Right ventricle myocardium inferior (tissue), 1 donor: ENCODE measurements around the gene PWP2. TPM values are rescaled to one million over a fixed set of nuclear protein-coding genes. Genes with fewer than 3 reads are reported as not detected.
"Not testable (repeated sequence)": the region's sequence is repeated elsewhere in the genome, so short reads cannot be mapped to it uniquely, and the experiment has no call there.

Experiments
- ATAC-seq: fragments of 200-7000 bp; cut with Tn5 transposase; one replicate; pipeline ENCODE4 v1.9.1; 2020; ENCODE audit warnings: mild to moderate bottlenecking, moderate library complexity
- DNase-seq: peaks from one replicate; pipeline ENCODE4 v3.0.0; 2021; ENCODE audit errors: missing footprints
- intact Hi-C: fragments of 100-400 bp; cut with DNase I; formaldehyde crosslinking; loops from one replicate; pipeline ENCODE4 v1.11.0; 2022
- total RNA-seq: library from RNA; stranded (reverse); fragmentation: NEBNext Ultra II Directional; extraction: Animal tissue kit (Norgen Biotek cat#: 25700); gene quantifications from one replicate; pipeline ENCODE4 v1.2.1, GENCODE V29; 2021
- donor health status: DM: no; HTN: yes; CAD: no; lungs with severe emphysema.

Gene PWP2
- total RNA-seq, 1 donor from 2014 or later = 8.1 TPM

DNA sequence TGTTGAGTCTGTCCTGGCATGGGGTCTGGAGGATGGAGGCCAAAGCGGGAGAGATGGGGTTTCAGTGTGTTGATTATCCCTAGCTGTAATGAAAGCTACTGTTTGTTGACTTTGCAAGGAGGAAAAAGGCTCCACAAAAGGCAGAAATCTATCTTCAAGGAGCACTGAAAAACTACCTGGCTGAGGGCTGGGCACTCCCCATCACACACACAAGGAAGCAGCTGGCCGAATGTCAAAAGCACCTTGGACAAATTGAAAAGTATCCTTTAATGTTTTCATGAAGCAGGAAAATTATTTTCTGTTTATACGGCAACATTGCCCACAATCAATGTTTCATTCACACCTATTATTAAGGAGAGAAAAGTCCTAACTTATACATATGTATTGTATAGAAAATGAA is 27.8 kb upstream of the PWP2 start:
- intact Hi-C loops = no loop called here
- DNase-seq = no peak
- no peak for ATAC-seq

DNA sequence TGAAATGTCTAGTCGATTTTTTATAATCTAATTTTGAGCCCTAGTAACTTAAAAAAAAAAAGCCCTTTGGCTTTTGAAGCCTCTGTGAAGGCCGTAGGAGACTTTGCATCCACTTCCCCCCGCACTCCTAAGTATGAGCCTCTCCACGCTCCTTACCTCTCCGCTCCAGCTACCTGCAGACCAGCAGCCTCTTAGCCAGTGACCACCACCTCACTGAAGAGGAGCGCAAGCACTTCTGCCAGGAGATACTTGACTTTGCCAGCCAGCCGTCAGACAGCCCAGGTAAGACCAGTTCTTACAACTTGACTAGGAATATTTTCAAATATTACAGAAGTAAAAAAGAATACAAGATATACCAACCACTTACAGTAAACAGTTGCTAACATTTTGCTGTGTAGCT is 27.4 kb upstream of the PWP2 start:
- no peak for DNase-seq
- intact Hi-C loops = loop anchor here (5.0 kb wide), 1 partner anchor 103 kb away; no protein-coding TSS in a partner anchor
- no peak for ATAC-seq

DNA sequence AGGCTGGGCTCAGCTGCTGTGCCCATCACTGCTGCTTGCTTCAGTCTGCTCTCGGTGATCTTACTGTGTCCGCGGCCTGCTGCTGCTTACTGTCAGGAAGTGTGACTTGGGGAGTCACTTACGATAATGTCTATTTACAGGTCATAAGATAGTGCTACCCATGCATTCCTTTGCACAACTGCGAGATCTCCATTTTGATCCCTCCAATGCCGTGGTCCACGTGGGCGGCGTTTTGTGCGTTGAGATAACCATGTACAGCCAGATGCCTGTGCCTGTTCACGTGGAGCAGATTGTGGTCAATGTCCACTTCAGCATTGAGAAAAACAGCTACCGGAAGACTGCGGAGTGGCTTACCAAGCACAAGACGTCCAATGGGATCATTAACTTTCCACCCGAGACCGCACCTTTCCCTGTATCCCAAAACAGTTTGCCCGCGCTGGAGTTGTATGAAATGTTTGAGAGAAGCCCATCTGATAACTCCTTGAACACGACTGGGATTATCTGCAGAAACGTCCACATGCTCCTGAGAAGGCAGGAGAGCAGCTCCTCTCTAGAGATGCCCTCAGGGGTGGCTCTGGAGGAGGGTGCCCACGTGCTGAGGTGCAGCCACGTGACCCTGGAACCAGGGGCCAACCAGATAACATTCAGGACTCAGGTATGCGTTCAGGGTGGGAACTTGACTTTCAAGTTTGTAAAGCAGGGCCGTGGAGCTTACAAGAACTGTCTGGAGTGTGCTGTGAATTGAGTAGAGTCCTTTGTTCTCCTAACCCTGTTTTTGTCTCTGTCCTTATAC is 24.4 kb upstream of the PWP2 start:
- ATAC-seq (no peak), DNase-seq (no peak)
- intact Hi-C loops = loop anchor here (5.0 kb wide), 1 partner anchor 106 kb away; no protein-coding TSS in a partner anchor

DNA sequence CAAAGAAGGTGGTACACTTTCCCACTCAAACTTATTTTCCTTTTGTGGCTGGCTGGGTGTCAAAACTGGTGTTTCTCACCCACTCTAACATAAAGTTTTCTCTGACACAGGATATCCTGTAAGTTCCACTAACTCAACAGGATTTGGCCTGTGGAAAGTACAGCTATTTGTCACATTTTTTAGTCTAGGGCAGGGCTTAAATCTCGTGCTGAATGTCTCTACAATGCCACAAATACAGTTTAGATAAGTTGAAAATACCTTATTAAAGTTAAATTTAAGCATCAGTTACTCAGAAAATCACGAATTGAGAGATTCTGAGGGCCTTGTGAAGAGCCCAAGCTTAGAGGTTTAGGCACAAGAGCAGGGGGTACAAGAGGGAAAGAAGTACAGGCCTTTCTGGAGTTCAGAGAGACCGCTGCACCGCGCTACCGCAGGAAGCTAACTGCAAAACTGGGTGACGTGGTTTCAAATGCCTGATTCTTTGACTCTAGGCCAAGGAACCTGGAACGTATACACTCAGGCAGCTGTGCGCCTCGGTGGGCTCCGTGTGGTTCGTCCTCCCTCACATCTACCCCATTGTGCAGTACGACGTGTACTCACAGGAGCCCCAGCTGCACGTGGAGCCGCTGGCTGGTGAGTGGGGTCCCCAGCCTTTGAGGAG is 23.4 kb upstream of the PWP2 start:
- DNase-seq (no peak), ATAC-seq (no peak)
- intact Hi-C loops = loop anchor here (5.0 kb wide), 1 partner anchor 106 kb away; no protein-coding TSS in a partner anchor

DNA sequence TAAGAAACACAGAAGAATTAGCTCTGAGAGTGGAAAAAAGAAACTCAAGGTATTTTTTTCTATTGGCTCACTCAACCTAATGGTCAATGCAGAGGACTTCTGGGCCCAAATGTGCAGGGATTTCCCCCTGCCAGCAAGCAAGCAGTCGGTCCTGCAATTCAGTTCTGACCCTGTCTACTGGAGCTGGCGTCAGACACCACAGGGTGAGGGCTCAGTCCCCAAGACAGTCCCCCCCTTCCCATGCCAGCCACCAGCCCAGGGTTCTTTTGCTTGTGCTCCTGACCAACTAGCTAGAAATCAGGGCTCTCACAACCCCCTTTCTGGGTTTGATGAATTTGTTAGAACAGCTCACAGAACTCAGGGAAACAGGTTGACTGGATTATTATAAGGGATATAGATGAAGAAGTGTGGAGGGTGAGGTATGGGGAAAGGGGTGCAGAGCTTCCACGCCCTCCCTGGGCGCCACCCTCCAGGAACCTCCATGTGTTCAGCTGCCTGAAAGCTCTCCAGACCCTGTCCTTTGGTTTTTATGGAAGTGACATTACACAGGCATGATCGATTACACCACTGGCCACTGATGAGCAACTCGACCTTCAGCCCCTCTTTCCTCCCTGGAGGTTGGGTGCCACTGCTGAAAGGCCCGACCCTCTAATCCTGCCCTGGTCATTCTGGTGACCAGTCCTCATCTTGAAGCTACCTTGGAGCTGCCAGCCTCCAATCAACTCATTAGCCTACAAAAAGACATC is 22.5 kb upstream of the PWP2 start:
- ATAC-seq (no peak), DNase-seq (no peak)
- intact Hi-C loops = loop anchor here (5.0 kb wide), 1 partner anchor 107 kb away; no protein-coding TSS in a partner anchor

DNA sequence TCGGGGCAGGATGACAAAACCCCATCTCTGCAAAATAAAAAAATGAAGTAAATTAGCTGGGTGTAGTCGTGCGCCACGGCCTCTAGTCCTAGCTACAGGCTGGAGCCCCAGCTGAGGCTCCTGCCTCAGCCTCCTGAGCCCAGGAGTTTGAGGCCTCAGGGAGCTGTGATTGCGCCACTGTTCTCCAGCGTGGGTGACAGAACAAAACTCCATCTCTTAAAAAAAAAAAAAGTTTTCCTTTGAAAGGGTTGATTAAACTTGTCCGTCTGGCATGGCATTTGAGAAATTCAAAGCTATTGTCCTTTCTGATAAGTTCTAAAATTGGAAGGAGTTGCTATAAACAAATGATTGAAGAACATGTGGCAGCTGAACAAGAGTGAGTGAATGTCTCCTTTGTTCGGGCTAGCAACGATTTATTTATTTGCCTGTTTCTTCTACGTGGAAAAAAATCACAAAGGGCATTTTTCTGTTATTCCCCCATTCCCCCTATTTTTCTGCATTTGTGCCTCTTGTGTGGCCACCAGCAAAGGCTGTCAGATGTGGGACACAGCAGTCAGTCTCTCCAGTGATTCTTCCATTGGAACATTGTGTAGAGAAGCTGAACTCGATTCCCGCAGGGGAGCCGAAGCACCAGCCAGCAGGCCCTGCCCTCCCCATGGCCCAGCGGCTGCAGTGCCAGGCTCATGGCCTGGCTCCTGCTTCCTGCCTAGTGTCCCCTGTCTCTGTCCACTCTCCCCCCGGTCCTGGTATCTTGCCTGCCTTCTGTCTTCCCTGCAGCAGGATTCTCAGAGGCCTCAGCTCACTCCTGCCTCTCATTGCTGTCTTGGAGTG is 21.5 kb upstream of the PWP2 start:
- peak; percentile 69 for ATAC-seq
- intact Hi-C loops = no loop called here
- no peak for DNase-seq

DNA sequence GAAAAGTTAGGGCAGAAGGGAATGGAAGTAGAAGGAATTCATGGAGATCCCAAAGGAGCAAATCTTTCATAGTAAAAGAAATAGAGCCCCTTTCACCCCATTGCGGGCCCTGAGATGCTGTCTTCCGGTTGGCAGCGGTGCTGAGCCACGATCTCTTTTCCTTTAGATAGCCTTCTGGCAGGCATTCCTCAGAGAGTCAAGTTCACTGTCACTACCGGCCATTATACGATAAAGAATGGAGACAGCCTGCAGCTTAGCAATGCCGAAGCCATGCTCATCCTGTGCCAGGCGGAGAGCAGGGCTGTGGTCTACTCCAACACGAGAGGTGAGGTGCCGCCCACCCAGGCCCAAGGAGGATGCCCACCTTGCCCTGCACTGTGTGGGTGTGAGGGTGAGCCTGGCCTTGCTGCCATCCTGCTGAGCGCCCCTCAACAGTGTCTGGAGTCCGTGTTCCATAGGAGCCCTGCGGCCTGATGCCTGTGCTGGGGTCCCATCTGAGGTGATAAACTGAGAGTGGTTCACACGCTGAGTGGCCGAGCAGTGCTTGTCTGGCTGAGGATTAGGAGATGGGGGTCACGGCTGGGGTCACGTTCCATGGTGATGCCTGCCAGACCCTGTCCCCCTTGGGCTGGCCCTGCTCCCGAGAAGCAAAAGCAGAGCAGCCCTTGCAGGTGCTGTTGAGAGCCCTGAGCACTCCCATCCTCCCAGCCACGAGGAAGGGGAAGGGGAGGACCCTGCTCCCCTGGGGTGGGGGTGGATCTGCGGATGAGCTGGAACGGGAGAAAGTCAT is 20.4 kb upstream of the PWP2 start:
- no peak for DNase-seq
- intact Hi-C loops = no loop called here
- ATAC-seq = no peak

DNA sequence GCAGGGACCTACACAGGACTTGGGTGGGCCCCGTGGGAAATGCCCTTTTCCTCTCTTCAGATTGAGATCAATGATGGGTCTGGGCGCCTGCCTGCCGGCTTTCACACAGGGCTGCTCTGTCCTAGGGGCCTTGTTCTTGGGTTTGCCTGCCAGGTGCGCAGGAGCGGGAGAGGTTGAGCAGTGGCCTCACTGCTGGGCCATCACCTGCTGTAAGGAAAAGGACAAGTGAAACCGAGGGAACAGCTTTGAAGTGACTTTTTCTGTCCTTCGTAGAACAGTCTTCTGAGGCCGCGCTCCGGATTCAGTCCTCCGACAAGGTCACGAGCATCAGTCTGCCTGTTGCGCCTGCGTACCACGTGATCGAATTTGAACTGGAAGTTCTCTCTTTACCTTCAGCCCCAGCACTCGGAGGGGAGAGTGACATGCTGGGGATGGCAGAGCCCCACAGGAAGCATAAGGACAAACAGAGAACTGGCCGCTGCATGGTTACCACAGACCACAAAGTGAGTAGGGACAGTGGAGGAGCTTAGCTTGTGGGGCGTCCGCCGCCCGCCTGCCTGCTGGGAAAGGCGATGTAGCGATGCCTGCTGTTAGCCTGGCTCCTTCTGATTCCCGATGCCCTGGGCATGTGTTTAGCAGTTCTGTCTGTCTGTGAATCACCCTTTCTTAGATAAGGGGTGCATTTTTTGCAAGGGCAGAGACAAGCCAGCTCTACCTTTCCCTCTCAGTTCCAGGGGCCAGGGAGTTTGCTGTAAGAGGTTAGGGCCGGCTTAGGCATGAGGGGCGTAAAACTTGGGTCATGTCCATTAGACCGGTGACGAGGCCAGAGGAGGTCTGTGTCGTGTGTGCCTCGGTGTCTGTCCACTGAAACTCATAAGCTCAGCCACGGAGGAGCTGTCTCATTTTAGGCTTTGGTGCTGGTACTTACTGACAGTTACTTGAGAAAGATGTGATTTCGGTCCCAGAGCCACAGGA is 19.5 kb upstream of the PWP2 start:
- ATAC-seq = no peak
- DNase-seq = peak; percentile 77
- intact Hi-C loops = no loop called here

DNA sequence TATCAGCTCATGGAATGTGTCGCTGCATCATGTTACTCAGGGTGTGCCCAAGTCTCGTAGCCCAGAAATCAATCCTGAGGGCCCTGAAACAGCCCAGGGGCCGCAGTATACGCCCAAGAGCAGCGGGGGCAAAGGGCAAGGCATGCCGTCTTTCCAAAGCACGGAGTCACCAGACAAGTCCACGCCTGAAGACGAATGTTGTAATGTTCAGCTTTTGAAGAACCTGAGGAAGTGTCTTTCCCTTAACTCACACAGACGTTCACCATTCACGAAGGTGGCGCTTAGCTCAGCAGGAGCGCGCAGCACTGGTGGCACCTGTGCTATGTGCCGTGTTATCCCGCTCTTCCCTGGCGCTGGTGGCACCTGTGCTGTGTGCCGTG is 18.8 kb upstream of the PWP2 start:
- DNase-seq = no peak
- ATAC-seq = no peak

DNA sequence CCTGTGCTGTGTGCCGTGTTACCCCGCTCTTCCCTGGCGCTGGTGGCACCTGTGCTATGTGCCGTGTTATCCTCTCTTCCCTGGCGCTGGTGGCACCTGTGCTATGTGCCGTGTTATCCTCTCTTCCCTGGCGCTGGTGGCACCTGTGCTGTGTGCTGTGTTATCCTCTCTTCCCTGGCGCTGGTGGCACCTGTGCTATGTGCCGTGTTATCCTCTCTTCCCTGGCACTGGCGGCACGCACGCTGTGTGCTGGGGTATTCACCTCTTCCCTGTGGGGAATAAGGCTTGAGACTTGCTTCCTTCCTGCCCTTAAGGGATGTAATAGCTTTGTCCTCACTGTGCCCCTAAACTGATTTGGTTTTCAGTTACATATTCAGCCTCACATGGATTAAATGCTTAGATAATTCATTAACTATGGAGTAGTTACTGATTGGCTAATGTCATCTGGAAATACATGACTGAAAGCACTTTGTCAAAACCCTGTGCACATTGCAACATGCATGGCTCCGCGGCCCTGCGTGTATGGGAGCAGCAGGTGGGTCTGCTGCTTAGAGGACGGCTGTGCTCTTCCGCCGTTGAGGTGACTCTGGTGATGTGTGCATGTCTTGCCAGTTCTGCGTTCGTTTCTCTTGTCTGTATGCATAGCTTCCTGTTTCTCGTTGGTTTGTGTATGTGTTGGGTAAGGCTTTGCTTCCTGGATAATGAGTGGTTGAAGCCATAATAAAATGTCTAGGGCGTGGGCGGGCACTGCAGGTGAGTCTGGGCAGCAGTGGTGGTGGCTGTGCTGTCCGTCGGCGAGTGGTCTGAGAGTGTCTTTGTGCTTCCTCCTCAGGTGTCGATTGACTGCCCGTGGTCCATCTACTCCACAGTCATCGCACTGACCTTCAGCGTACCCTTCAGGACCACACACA is 17.9 kb upstream of the PWP2 start:
- intact Hi-C loops = no loop called here
- no peak for DNase-seq
- ATAC-seq = no peak

More for the DNA sequence above, 18.8 kb upstream of the PWP2 start:
- intact Hi-C loops = no loop called here

DNA sequence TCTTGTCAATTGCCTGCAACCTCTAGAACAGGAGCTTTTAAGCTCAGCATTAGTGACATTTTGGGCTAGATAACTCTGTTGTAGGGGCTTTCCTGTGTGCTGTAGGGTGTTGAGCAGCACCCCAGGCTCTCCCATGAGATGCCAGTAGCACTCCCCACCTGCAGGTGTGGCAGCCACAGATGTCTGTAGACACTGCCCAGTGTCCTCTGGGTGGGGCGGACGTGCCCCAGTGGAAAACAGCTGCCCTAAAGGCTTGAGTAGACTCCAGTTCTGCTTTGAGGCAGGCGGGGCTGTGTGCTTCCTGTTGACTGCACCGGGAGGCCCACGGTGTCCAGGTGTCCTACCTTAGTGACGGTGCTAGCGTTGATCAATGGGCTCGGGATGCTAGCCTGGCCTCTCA is 16.9 kb upstream of the PWP2 start:
- intact Hi-C loops = no loop called here
- ATAC-seq = no peak
- no peak for DNase-seq

DNA sequence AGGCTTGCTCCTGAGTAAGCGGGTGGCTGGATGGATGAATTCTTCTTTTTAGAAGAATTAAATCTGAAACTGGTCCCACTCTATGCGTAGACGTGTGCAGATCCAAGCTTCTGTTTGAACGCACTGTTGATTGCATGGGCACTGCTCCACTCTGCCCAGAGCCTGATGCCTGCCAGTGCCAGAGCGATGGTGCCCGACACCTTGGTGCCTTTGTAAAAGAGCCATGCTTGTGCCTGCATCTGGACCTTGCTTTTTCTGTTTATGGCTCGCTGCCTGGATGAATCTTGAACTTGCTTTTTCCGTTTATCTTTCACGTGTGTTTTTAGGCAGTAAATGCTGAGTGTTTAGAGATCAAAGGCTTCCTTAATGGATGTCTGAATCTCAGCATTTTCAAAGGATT is 15.0 kb upstream of the PWP2 start:
- DNase-seq = peak; percentile 70
- ATAC-seq = no peak
- intact Hi-C loops = no loop called here

DNA sequence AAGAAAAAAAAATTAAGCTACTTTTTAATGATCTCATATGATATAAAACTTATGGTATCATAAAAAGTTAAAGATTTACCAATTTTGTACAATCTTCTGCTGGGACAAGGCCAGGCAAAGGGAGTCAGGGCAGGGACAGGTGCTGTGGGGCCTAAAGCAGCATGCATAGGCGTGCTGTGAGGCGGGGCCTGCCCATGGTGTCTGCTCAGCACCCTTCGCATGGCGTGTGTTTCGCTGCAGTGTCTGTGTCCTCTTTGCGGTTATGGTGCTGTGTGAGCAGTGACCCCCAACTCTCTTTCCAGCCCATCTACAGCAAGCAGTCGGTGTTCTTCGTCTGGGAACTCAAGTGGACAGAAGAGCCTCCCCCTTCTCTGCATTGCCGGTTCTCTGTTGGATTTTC is 13.4 kb upstream of the PWP2 start:
- intact Hi-C loops = no loop called here
- DNase-seq = no peak
- no peak for ATAC-seq

DNA sequence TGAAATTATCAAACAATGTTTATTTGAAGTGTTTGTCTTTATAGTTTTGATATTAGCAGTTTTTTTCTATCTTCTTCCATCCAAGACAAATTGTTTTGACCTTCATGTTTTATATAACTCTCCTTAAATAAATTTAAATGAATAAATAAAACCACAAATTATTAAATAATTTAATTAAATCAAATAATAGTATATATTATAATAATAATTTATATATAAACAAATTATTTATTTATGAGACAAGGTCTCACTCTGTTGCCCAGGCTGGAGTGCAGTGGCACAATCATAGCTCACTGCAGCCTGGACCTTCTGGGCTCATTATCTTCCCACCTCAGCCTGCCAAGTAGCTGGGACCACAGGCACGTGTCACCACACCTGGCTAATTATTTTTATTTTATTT is 12.4 kb upstream of the PWP2 start:
- no peak for DNase-seq
- intact Hi-C loops = no loop called here

DNA sequence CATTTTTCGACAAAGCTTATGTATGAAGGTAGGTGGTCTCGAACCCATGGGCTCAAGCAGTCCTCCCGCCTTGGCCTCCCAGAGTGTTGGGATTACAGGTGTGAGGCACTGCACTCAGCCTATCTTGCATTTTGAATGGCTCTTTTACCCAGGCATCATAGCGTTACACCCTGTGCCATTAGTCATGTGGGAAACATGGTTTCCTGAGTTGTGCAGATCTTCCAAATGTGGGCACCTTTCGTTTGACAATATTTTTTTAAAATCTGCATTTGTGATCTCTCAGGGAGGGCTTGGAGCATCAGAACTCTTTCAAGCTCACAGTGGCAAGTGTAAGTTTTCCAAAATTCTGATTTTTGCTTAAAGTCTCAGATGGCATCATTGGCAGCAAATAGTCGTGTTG is 8.7 kb upstream of the PWP2 start:
- ATAC-seq, DNase-seq, intact Hi-C loops: not testable (repeated sequence)

More for the DNA sequence above, 12.4 kb upstream of the PWP2 start:
- no peak for ATAC-seq

DNA sequence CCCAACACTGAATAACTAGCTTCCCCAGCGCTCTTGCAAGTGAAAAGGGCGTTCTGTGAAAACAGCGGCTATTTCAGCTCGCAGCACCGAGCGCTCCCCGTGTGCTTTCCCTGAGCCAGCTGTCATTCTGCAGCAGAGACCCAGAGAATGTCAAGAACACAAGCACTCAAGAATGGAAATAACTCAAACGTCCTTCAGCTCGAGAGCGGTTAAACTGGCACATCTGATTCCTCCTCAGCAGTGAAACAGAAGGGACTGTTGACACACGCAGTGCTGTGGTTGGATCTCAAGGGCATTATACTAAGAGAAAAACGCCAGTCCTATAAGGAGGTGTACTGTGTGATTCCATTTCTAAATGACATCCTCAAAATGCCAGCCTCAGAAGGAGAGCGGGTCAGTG is 8.2 kb upstream of the PWP2 start:
- ATAC-seq = peak; percentile 71

More for the DNA sequence above, 8.2 kb upstream of the PWP2 start:
- DNase-seq, intact Hi-C loops: not testable (repeated sequence)
